Measurements from ENCODE around the gene KRT73.

Gene KRT73

DNA sequence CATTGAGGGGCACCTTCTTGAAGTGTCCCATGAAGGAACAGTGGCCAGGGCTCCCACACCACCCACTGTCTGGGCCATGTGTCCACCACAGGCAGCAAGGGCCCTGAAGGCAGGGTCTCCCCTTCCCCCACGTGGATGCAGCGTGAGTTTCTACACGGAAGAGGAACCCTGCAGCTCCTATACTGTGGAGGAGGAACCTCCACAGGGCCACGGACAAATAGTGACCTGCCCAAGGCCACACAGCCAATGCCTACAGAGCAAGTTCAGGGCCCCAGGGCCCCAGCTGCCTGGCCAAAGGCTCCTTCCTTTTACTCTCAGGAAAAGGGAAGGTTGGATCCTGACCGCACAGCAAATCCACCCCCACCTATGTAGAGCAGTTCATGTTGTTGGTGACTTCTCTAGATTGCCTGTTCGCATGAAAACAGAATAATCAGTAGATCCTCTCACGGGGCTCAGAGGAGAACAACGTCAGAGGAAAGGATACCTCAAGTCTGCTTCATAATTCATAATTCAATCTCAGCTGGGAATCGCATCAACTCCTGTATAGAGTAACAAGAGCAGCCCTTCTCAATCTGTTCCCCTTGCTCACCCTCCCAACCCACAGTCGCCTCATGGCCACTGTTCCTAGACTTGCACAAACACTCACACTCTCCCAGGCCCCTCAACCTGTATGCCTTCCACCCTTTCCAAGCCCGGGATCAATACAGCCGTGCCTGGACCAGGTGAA is 11.1 kb upstream of the KRT73 start:
- TF ChIP-seq POLR2A (IDR thresholded peaks at IDR 0.05; ENCODE audit: extremely low read depth, insufficient read length) (no peak), MYC (IDR thresholded peaks at IDR 0.05; ENCODE audit: low read depth, low read length) (no peak), CTCF (IDR thresholded peaks at IDR 0.05; ENCODE audit: low read depth, low read length) (no peak)
- TF ChIP-seq, protein P1, sequence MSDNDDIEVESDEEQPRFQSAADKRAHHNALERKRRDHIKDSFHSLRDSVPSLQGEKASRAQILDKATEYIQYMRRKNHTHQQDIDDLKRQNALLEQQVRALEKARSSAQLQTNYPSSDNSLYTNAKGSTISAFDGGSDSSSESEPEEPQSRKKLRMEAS (IDR thresholded peaks at IDR 0.05; ENCODE audit: low read depth, low read length), result no peak
- H3K4me3 ChIP-seq (ENCODE audit: low read depth, low read length), result no peak overlapping the region
- DNase-seq (ENCODE audit: low read depth), result no peak

- TF ChIP-seq POLR2A (IDR thresholded peaks at IDR 0.05; ENCODE audit: extremely low read depth, insufficient read length) (no peak), CTCF (IDR thresholded peaks at IDR 0.05; ENCODE audit: low read depth, low read length) (no peak), MYC (IDR thresholded peaks at IDR 0.05; ENCODE audit: low read depth, low read length) (no peak)
- TF ChIP-seq, protein P1 (IDR thresholded peaks at IDR 0.05; ENCODE audit: low read depth, low read length), result no peak
- no peak for DNase-seq (ENCODE audit: low read depth)
- H3K4me3 ChIP-seq (ENCODE audit: low read depth, low read length), result no peak overlapping the region
Measured at GRCh38 chr12:52628841-52629240, 10.5 kb upstream of the KRT73 start.

DNA sequence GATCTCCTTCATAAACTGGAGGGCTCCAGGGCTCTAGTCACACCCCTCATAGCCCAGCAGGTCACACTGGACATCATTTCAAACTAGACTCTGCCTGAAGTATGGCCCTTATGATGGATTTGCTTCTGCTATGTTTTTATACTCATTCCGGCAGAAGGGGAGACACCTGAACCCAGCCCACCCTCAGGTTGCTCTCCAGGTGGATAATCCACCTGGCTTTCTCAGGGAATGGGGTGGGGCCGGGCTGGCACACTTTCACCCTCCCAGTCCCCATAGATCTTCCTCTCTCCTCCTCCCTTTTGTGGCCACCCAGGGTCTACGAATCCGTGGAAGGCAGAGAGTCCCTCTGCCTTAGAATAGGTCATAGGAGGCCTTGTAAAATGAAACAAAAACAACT is 9.8 kb upstream of the KRT73 start:
- no peak for DNase-seq (ENCODE audit: low read depth)
- H3K4me3 ChIP-seq (ENCODE audit: low read depth, low read length), result no peak overlapping the region
- TF ChIP-seq, protein P1 (IDR thresholded peaks at IDR 0.05; ENCODE audit: low read depth, low read length), result no peak
- TF ChIP-seq POLR2A (IDR thresholded peaks at IDR 0.05; ENCODE audit: extremely low read depth, insufficient read length) (no peak), MYC (IDR thresholded peaks at IDR 0.05; ENCODE audit: low read depth, low read length) (no peak), CTCF (IDR thresholded peaks at IDR 0.05; ENCODE audit: low read depth, low read length) (no peak)

DNA sequence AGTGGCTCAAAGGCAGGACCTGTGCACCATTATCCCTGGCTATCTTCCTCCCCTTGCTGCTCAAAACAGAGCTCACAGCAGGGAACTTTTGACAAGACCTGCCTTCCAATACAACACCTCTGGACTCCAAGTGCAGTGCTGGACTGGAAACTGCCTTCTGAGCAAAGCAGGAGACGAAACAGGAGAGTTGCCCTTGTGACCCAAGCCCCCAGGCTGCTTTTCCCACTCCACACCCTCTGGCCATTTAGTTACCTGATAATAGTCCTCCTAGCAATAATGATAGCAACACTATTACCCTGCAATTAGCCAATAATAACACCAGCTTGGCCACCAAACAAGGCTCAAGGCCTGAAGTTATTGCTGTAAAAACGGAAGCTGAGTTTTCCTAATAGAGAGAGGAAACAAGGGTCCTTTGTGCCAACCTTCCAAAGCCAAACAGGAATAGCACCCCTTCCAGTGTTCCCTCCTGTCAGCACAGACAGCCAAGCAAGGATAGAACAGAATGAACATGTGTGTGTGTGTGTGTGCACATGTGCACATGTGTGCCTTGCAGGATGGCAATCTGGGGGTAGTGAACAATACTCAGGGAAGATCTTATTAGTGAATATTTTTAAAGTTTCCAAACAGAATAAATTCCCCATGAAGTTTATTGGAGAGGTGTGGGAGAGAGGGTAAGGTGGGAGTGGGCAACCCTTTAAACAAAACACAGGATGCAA is 9.2 kb upstream of the KRT73 start:
- H3K4me3 ChIP-seq (ENCODE audit: low read depth, low read length), result no peak overlapping the region
- TF ChIP-seq MYC (IDR thresholded peaks at IDR 0.05; ENCODE audit: low read depth, low read length) (no peak), POLR2A (IDR thresholded peaks at IDR 0.05; ENCODE audit: extremely low read depth, insufficient read length) (no peak), CTCF (IDR thresholded peaks at IDR 0.05; ENCODE audit: low read depth, low read length) (no peak)
- TF ChIP-seq, protein P1 (IDR thresholded peaks at IDR 0.05; ENCODE audit: low read depth, low read length), result no peak
- no peak for DNase-seq (ENCODE audit: low read depth)

DNA sequence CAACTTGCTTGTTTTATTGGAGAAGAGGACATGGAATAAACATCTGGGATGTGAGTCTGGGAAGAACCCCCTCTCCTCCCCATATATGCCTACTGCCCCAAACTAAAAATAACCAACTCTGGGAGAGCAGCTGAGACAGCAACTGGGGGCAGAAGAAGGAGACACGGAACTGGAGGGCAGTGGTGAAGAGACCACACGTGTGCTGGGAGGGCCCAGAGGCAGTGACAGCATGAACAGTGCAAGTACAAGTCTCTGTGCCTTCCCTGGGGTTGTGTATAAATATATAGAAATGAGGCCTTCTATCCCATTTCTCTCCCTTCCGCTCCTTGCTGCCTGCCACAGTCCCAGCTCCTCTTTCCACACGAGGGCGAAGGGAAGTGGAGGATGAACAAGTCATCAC is 4.0 kb upstream of the KRT73 start:
- no peak overlapping the region for H3K4me3 ChIP-seq (ENCODE audit: low read depth, low read length)
- no peak for DNase-seq (ENCODE audit: low read depth)
- no peak for TF ChIP-seq POLR2A (IDR thresholded peaks at IDR 0.05; ENCODE audit: extremely low read depth, insufficient read length)
- TF ChIP-seq, protein P1 (IDR thresholded peaks at IDR 0.05; ENCODE audit: low read depth, low read length), result no peak
- TF ChIP-seq CTCF (IDR thresholded peaks at IDR 0.05; ENCODE audit: low read depth, low read length), result no peak
- no peak for TF ChIP-seq MYC (IDR thresholded peaks at IDR 0.05; ENCODE audit: low read depth, low read length)

All from NB4 (cell line).